Upper lobe of left lung (tissue), 4 donors: ENCODE data around the gene CLEC4G.

Source experiments
- POLR2A ChIP-seq, 4 donors: fragments of 450-650 bp; IDR thresholded peaks; one replicate each; pipeline ENCODE4 v1.5.1; 2016 to 2017; ENCODE audit warnings: antibody characterized with exemption in 4 of 4, mild to moderate bottlenecking in 2 of 4
- POLR2AphosphoS5 ChIP-seq, 2 donors: sonication (generic); formaldehyde crosslinking; IDR thresholded peaks; one replicate each; pipeline ENCODE4 v1.5.1; 2017; ENCODE audit warnings: antibody characterized with exemption in 2 of 2
- TF ChIP-seq, protein P1 (sequence below), 6 experiments: fragments of 450-650 bp in 4 of 6; fragments of 200-600 bp in 2 of 6; sonication (generic) in 2 of 6; IDR thresholded peaks; one replicate each; pipeline ENCODE4 v1.5.1; 2016 to 2019; ENCODE audit warnings: antibody characterized with exemption in 6 of 6

DNA sequence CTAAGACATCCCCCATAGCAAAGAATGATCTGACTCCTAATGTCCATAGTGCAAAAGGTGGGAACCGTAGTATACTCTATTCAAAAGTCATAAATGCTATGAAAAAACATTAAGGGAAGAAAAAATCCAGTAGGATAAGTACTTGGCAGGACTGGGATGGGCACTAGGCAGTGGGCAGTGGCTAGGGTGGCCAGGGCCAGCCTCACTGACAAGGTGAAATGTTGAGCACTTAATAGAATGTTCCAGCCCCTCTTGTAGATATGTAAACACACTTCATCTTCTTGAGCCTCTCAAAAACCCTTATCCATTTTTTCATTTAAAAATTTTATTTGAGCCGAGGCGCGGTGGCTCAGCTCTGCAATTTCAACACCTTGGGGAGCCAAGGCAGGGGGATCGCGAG, 1.5 kb upstream of the CLEC4G start:
- TF ChIP-seq POLR2A (IDR thresholded peaks at IDR 0.05) = no peak
- no peak for TF ChIP-seq POLR2AphosphoS5 (IDR thresholded peaks at IDR 0.05)
- TF ChIP-seq, protein P1, sequence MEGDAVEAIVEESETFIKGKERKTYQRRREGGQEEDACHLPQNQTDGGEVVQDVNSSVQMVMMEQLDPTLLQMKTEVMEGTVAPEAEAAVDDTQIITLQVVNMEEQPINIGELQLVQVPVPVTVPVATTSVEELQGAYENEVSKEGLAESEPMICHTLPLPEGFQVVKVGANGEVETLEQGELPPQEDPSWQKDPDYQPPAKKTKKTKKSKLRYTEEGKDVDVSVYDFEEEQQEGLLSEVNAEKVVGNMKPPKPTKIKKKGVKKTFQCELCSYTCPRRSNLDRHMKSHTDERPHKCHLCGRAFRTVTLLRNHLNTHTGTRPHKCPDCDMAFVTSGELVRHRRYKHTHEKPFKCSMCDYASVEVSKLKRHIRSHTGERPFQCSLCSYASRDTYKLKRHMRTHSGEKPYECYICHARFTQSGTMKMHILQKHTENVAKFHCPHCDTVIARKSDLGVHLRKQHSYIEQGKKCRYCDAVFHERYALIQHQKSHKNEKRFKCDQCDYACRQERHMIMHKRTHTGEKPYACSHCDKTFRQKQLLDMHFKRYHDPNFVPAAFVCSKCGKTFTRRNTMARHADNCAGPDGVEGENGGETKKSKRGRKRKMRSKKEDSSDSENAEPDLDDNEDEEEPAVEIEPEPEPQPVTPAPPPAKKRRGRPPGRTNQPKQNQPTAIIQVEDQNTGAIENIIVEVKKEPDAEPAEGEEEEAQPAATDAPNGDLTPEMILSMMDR (IDR thresholded peaks at IDR 0.05) = no peak
